Tibial nerve (tissue), 4 donors: ENCODE measurements around the gene HTT. TPM values are rescaled to one million over a fixed set of nuclear protein-coding genes. Genes with fewer than 3 reads are reported as not detected.

Source experiments
- DNase-seq, 2 donors: peaks; one replicate each; pipeline ENCODE4 v3.0.0-alpha.2; 2019; ENCODE audit warnings: low spot score in 2 of 2
- H3K27ac ChIP-seq, 4 donors: fragments of 200-600 bp; sonication (generic) in 3 of 4; one replicate each; pipeline ENCODE4 v1.5.1; 2017 to 2019; ENCODE audit warnings: mild to moderate bottlenecking in 1 of 4
- H3K27me3 ChIP-seq, 2 donors: fragments of 200-600 bp; sonication (generic) in 1 of 2; one replicate each; pipeline versions ENCODE4 v1.5.1 to v1.6.0; 2017 to 2019
- H3K36me3 ChIP-seq, 3 donors: fragments of 200-600 bp; sonication (generic); one replicate each; pipeline ENCODE4 v1.5.1; 2018 to 2019
- H3K4me1 ChIP-seq, 4 donors: fragments of 200-600 bp; sonication (generic) in 3 of 4; one replicate each; pipeline ENCODE4 v1.5.1; 2017 to 2019
- H3K4me3 ChIP-seq, 4 donors: fragments of 200-600 bp; sonication (generic) in 3 of 4; one replicate each; pipeline ENCODE4 v1.5.1; 2017 to 2019; ENCODE audit warnings: mild to moderate bottlenecking in 1 of 4, moderate library complexity in 1 of 4
- H3K9me3 ChIP-seq, 4 donors: fragments of 200-600 bp; sonication (generic) in 3 of 4; one replicate each; pipeline ENCODE4 v1.5.1; 2017 to 2019
- EP300 ChIP-seq, 2 donors: sonication (generic); formaldehyde crosslinking; IDR thresholded peaks; one replicate each; pipeline ENCODE4 v1.6.1; 2017; ENCODE audit warnings: antibody characterized with exemption in 2 of 2, mild to moderate bottlenecking in 1 of 2
- POLR2A ChIP-seq, 2 donors: fragments of 450-650 bp; IDR thresholded peaks; one replicate each; pipeline ENCODE4 v1.6.1; 2017; ENCODE audit warnings: antibody characterized with exemption in 2 of 2, mild to moderate bottlenecking in 2 of 2, moderate library complexity in 2 of 2
- WGBS, 2 donors: methylation state at CpG; one replicate each; pipeline ENCODE4 v1.1.5; 2018; 5-methylcytosine and 5-hydroxymethylcytosine counted together
- total RNA-seq, 4 donors: library from RNA; depleted of rRNA; stranded (reverse); fragments of >200 nt; gene quantifications; one replicate each; pipeline ENCODE4 v1.1.0, GENCODE V29; 2016
- TF ChIP-seq, protein P1 (sequence below), 5 experiments: fragments of 200-600 bp in 3 of 5; fragments of 450-650 bp in 2 of 5; sonication (generic) in 3 of 5; IDR thresholded peaks; one replicate each; pipeline ENCODE4 v1.5.1; 2016 to 2019; ENCODE audit warnings: antibody characterized with exemption in 5 of 5, mild to moderate bottlenecking in 3 of 5, moderate library complexity in 2 of 5

The HTT gene
- total RNA-seq, 4 donors from 2014 or later = 62.2 to 93.6 (median 81.2) TPM

- Histone ChIP-seq H3K27ac (no peak overlapping the region), H3K4me3 (no peak overlapping the region), H3K36me3 (no peaks in the 10 kb centered on the region), H3K4me1 (peaks cover 0 to 24% (median 13%) of the 10 kb centered on the region in 4 donors), H3K9me3 (no peaks in the 10 kb centered on the region), H3K27me3 (peaks cover 0 to 40% of the 10 kb centered on the region in 2 donors)
- WGBS, 2 donors = 43 to 45% methylated on average over 14 of the region's 14 CpGs
- TF ChIP-seq, protein P1, sequence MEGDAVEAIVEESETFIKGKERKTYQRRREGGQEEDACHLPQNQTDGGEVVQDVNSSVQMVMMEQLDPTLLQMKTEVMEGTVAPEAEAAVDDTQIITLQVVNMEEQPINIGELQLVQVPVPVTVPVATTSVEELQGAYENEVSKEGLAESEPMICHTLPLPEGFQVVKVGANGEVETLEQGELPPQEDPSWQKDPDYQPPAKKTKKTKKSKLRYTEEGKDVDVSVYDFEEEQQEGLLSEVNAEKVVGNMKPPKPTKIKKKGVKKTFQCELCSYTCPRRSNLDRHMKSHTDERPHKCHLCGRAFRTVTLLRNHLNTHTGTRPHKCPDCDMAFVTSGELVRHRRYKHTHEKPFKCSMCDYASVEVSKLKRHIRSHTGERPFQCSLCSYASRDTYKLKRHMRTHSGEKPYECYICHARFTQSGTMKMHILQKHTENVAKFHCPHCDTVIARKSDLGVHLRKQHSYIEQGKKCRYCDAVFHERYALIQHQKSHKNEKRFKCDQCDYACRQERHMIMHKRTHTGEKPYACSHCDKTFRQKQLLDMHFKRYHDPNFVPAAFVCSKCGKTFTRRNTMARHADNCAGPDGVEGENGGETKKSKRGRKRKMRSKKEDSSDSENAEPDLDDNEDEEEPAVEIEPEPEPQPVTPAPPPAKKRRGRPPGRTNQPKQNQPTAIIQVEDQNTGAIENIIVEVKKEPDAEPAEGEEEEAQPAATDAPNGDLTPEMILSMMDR (IDR thresholded peaks at IDR 0.05) = no peak
- no peak for TF ChIP-seq POLR2A (IDR thresholded peaks at IDR 0.05)
- no peak for TF ChIP-seq EP300 (IDR thresholded peaks at IDR 0.05)
- no peak for DNase-seq
These were observed 212.9 kb downstream of the HTT start for GRCh38 chr4:3287271-3287971.

GRCh38 chr4:3287972-3288570 is 213.6 kb downstream of the HTT start:
- WGBS, 2 donors = 76 to 77% methylated on average over 22 to 24 of the region's 24 CpGs
- peaks cover 0 to 40% of the 10 kb centered on the region in 2 donors for H3K27me3 ChIP-seq
- TF ChIP-seq, protein P1 (IDR thresholded peaks at IDR 0.05) = no peak
- TF ChIP-seq POLR2A (IDR thresholded peaks at IDR 0.05) (no peak), EP300 (IDR thresholded peaks at IDR 0.05) (no peak)
- H3K27ac ChIP-seq = no peak overlapping the region
- no peaks in the 10 kb centered on the region for H3K36me3 ChIP-seq
- H3K4me1 ChIP-seq = peaks cover 0 to 24% (median 13%) of the 10 kb centered on the region in 4 donors
- H3K9me3 ChIP-seq = no peaks in the 10 kb centered on the region
- no peak overlapping the region for H3K4me3 ChIP-seq
- DNase-seq = no peak

GRCh38 chr4:3288571-3289094 is 214.2 kb downstream of the HTT start:
- Histone ChIP-seq H3K4me1 (peaks cover 0 to 27% (median 13%) of the 10 kb centered on the region in 4 donors), H3K4me3 (no peak overlapping the region), H3K27me3 (peaks cover 0 to 40% of the 10 kb centered on the region in 2 donors), H3K36me3 (no peaks in the 10 kb centered on the region), H3K9me3 (no peaks in the 10 kb centered on the region), H3K27ac (no peak overlapping the region)
- no peak for DNase-seq
- WGBS, 2 donors = 73 to 75% methylated on average over 7 to 9 of the region's 11 CpGs
- TF ChIP-seq POLR2A (IDR thresholded peaks at IDR 0.05) (no peak), EP300 (IDR thresholded peaks at IDR 0.05) (no peak)
- TF ChIP-seq, protein P1 (IDR thresholded peaks at IDR 0.05) = no peak

DNA sequence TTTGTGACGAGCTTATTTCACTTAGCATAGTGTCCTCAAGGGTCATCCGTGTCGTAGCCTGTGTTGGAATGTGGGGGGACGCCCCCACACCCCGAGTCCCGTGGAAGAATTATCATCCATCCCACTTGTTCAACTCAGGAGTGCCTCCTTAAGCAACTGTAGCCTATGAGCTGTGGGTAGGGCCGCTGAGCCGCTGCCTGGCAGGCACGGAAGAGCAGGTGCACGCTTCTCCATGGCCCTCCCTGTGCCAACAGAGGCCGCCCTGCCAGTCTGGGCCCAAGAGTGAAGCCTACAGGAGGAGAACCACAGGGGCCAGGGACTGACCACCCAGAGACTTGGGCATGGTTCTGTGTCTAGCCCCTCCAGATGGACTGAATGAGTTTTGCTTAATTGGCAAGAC is 216.0 kb downstream of the HTT start:
- no peak overlapping the region for H3K4me3 ChIP-seq
- H3K27me3 ChIP-seq = peaks cover 0 to 31% of the 10 kb centered on the region in 2 donors
- TF ChIP-seq EP300 (IDR thresholded peaks at IDR 0.05) (no peak), POLR2A (IDR thresholded peaks at IDR 0.05) (no peak)
- TF ChIP-seq, protein P1 (IDR thresholded peaks at IDR 0.05) = no peak
- H3K9me3 ChIP-seq = no peaks in the 10 kb centered on the region
- DNase-seq = no peak
- peaks cover 0 to 36% (median 17%) of the 10 kb centered on the region in 4 donors for H3K4me1 ChIP-seq
- H3K36me3 ChIP-seq = no peaks in the 10 kb centered on the region
- H3K27ac ChIP-seq = no peak overlapping the region
- 86 to 93% methylated on average over 9 to 11 of the region's 11 CpGs for WGBS, 2 donors

- TF ChIP-seq EP300 (IDR thresholded peaks at IDR 0.05) = no peak
- TF ChIP-seq, protein P1 (IDR thresholded peaks at IDR 0.05) = no peak
- TF ChIP-seq POLR2A (IDR thresholded peaks at IDR 0.05) = no peak
- Histone ChIP-seq H3K36me3 (peaks cover 0 to under 1% (median 0%) of the 10 kb centered on the region in 3 donors), H3K4me3 (peak overlapping the region in 1 of 4 donors; percentile 95), H3K9me3 (peaks cover 0 to 4% (median 0%) of the 10 kb centered on the region in 4 donors), H3K27me3 (peaks cover 0 to 27% of the 10 kb centered on the region in 2 donors), H3K4me1 (peaks cover 0 to 36% (median 17%) of the 10 kb centered on the region in 4 donors), H3K27ac (peak overlapping the region in 2 of 4 donors; percentile 91 to 99)
- WGBS, 2 donors = 88 to 94% methylated on average over 9 of the region's 9 CpGs
- no peak for DNase-seq
These were observed 216.4 kb downstream of the HTT start for GRCh38 chr4:3290889-3291321.
